ENCODE results near the gene ULK1. TPM values are rescaled to one million over a fixed set of nuclear protein-coding genes. Genes with fewer than 3 reads are reported as not detected.

The ULK1 gene
- total RNA-seq, 1 experiment from 2014 or later, result 34.2 TPM

DNA sequence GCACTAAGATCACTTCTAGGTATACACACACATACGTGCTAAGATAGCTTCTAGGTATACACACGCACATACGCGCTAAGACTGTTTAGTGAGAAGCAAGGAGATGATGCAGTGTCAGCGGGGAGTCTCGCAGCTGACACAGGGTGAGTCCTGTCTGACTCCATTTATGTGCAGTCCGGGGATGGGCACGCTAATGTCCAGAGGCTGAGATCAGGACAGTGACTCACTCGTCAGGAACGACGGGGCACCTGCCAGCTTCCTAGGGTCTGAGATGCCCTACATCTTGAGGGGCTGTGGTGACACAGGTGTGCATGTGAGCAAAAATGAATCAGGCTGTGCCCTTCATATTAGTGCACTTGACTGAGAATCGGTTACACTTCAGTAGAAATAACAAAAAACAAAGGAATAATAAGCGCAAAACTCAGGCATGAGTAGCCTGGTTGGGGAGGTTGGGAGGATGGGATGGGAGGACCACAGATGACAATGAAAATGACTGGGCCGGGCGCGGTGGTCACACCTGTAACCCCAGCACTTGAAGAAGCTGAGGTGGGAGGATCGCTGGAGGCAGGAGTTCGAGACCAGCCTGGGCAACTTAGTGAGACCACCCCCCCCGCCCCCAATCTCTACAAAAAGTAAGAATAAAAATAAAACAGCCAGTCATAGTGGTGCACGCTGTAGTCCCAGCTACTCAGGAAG lies 29.1 kb upstream of the ULK1 start (continued):
- TF ChIP-seq ELF1 (IDR thresholded peaks at IDR 0.05; ENCODE audit: borderline replicate concordance, low read depth), result no peak
- no peak; the same call in 1 of the 2 replicates for TF ChIP-seq SIN3A (IDR thresholded peaks at IDR 0.05; ENCODE audit: low read depth)
- no peak for TF ChIP-seq TCF7L2 (IDR thresholded peaks at IDR 0.05; ENCODE audit: borderline replicate concordance, extremely low read depth, insufficient read depth, insufficient read length)

GRCh38 chr12:131867471-131867870 lies 27.0 kb upstream of the ULK1 start:
- Histone ChIP-seq H3K4me3 (replicated peaks in 1 of 2; ENCODE audit: low read depth in 1 of 2, low read length in 2 of 2) (no peak overlapping the region), H4K20me1 (ENCODE audit: insufficient read depth) (no peaks in the 10 kb centered on the region), H3K9ac (ENCODE audit: low read length) (no peak overlapping the region), H3K36me3 (ENCODE audit: control insufficient read depth in 1 of 2, insufficient read depth in 2 of 2, low read length in 2 of 2) (no peaks in the 10 kb centered on the region), H3K9me3 (ENCODE audit: control insufficient read depth in 1 of 2, insufficient read depth in 1 of 2, low read depth in 1 of 2, low read length in 2 of 2) (no peaks in the 10 kb centered on the region), H3K79me2 (ENCODE audit: insufficient read depth, low read length) (no peaks in the 10 kb centered on the region), H3K27ac (ENCODE audit: low read depth, low read length) (no peak overlapping the region), H3K4me2 (ENCODE audit: low read length) (no peak overlapping the region), H3K4me1 (ENCODE audit: control insufficient read depth in 1 of 2, insufficient read depth in 2 of 2, low read length in 2 of 2) (peaks cover 29 to 45% of the 10 kb centered on the region in 2 experiments), H3K27me3 (ENCODE audit: insufficient read depth, low read length) (no peaks in the 10 kb centered on the region), H3K9me2 (ENCODE audit: insufficient read depth) (no peaks in the 10 kb centered on the region), H2AFZ (ENCODE audit: low read depth, low read length, poor library complexity, severe bottlenecking) (no peak overlapping the region)
- ChIA-PET CTCF (no interaction called here), POLR2A (no interaction called here), RAD21 (ENCODE audit: low non-redundant PET in 1 of 2, low total read pairs in 2 of 2, uncharacterized antibody in 2 of 2, unreplicated experiment in 2 of 2) (no interaction called here)
- intact Hi-C loops (cut with micrococcal nuclease), result no loop called here
- BruUV-seq (replicated peaks), result no TSS peak
- no peak for DNase-seq (ENCODE audit: low read depth, low spot score)
- TF ChIP-seq ZBTB33 (IDR thresholded peaks at IDR 0.05; ENCODE audit: extremely low read depth, insufficient replicate concordance, low read length) (no peak), TCF7L2 (IDR thresholded peaks at IDR 0.05; ENCODE audit: borderline replicate concordance, extremely low read depth, insufficient read depth, insufficient read length) (no peak), CEBPB (IDR thresholded peaks at IDR 0.05; ENCODE audit: low read depth) (no peak), POLR2AphosphoS5 (IDR thresholded peaks at IDR 0.05; ENCODE audit: low read depth, low read length) (no peak), MAX (IDR thresholded peaks at IDR 0.05) (no peak), EZH2 (IDR thresholded peaks at IDR 0.05) (no peak), SP1 (IDR thresholded peaks at IDR 0.05; ENCODE audit: low read depth) (no peak), EZH2phosphoT487 (IDR thresholded peaks at IDR 0.05; ENCODE audit: borderline replicate concordance) (no peak), ELF1 (IDR thresholded peaks at IDR 0.05; ENCODE audit: borderline replicate concordance, low read depth) (no peak), ZFX (IDR thresholded peaks at IDR 0.05) (no peak), EGR1 (IDR thresholded peaks at IDR 0.05; ENCODE audit: low read depth) (no peak)
- TF ChIP-seq, protein P1, sequence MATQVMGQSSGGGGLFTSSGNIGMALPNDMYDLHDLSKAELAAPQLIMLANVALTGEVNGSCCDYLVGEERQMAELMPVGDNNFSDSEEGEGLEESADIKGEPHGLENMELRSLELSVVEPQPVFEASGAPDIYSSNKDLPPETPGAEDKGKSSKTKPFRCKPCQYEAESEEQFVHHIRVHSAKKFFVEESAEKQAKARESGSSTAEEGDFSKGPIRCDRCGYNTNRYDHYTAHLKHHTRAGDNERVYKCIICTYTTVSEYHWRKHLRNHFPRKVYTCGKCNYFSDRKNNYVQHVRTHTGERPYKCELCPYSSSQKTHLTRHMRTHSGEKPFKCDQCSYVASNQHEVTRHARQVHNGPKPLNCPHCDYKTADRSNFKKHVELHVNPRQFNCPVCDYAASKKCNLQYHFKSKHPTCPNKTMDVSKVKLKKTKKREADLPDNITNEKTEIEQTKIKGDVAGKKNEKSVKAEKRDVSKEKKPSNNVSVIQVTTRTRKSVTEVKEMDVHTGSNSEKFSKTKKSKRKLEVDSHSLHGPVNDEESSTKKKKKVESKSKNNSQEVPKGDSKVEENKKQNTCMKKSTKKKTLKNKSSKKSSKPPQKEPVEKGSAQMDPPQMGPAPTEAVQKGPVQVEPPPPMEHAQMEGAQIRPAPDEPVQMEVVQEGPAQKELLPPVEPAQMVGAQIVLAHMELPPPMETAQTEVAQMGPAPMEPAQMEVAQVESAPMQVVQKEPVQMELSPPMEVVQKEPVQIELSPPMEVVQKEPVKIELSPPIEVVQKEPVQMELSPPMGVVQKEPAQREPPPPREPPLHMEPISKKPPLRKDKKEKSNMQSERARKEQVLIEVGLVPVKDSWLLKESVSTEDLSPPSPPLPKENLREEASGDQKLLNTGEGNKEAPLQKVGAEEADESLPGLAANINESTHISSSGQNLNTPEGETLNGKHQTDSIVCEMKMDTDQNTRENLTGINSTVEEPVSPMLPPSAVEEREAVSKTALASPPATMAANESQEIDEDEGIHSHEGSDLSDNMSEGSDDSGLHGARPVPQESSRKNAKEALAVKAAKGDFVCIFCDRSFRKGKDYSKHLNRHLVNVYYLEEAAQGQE (IDR thresholded peaks at IDR 0.05; ENCODE audit: low read depth), result no peak
- TF ChIP-seq, protein P2, sequence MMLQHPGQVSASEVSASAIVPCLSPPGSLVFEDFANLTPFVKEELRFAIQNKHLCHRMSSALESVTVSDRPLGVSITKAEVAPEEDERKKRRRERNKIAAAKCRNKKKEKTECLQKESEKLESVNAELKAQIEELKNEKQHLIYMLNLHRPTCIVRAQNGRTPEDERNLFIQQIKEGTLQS (IDR thresholded peaks at IDR 0.05), result no peak
- no peak for ATAC-seq

Data from HCT116 (cell line).